GM23338 (cell line): ENCODE data around the gene ZSCAN5C.

Experiments used
- CREB1 ChIP-seq: fragments of 250-450 bp; sonication (Bioruptor Pico); IDR thresholded peaks from 2 replicates; pipeline ENCODE4 v1.5.0; 2020; ENCODE audit warnings: low read depth, mild to moderate bottlenecking, moderate library complexity
- CTCF ChIP-seq, 2 experiments: fragments of 200-600 bp in 1 of 2; sonication (generic) in 1 of 2; conservative IDR thresholded peaks; 2 replicates each; pipeline versions ENCODE4 v1.5.1 to v1.6.1; 2016 to 2017; ENCODE audit warnings: antibody characterized with exemption in 2 of 2, low read depth in 2 of 2, mild to moderate bottlenecking in 2 of 2, moderate library complexity in 1 of 2
- EZH2 ChIP-seq: fragments of 200-600 bp; sonication (generic); IDR thresholded peaks from one replicate; pipeline ENCODE4 v1.8.0; 2017; ENCODE audit warnings: antibody characterized with exemption, mild to moderate bottlenecking, low read depth; ENCODE audit not compliant: unreplicated experiment
- EZH2phosphoT487 ChIP-seq: fragments of 200-600 bp; sonication (generic); IDR thresholded peaks from one replicate; pipeline ENCODE4 v1.8.1; 2018; ENCODE audit warnings: antibody characterized with exemption; ENCODE audit not compliant: unreplicated experiment
- NANOG ChIP-seq: IDR thresholded peaks from 2 replicates; pipeline ENCODE4 v1.6.1; 2016; ENCODE audit warnings: antibody characterized with exemption, borderline replicate concordance
- POLR2AphosphoS5 ChIP-seq: IDR thresholded peaks from 2 replicates; pipeline ENCODE4 v1.6.1; 2016; ENCODE audit warnings: antibody characterized with exemption, low read depth
- REST ChIP-seq: IDR thresholded peaks from one replicate; pipeline ENCODE4 v1.6.1; 2018; ENCODE audit warnings: antibody characterized with exemption; ENCODE audit not compliant: unreplicated experiment
- ZNF114 ChIP-seq: fragments of 250-450 bp; sonication (Bioruptor Pico); IDR thresholded peaks from 2 replicates; pipeline ENCODE4 v1.5.0; 2020; ENCODE audit warnings: mild to moderate bottlenecking, moderate library complexity
- ZNF331 ChIP-seq: fragments of 250-450 bp; sonication (Bioruptor Pico); IDR thresholded peaks from 2 replicates; pipeline ENCODE4 v1.5.0; 2020; ENCODE audit warnings: low read depth, mild to moderate bottlenecking, moderate library complexity

GRCh38 chr19:56221851-56222250, 19.8 kb downstream of the ZSCAN5C start:
- no peak for TF ChIP-seq CTCF (conservative IDR thresholded peaks at IDR 0.05; ENCODE audit: low read depth in 2 of 2)
- no peak for TF ChIP-seq REST
- no peak for TF ChIP-seq ZNF331 (CRISPR knock-in tag)
- TF ChIP-seq EZH2: no peak
- TF ChIP-seq NANOG: no peak
- TF ChIP-seq POLR2AphosphoS5: no peak
- no peak for TF ChIP-seq CREB1
- TF ChIP-seq ZNF114 (CRISPR knock-in tag): no peak
- no peak for TF ChIP-seq EZH2phosphoT487
